ENCODE data around the gene RLBP1.
A peak's percentile ranks its signal among the peaks of the same experiment; 100 is the strongest.

RLBP1 gene

DNA sequence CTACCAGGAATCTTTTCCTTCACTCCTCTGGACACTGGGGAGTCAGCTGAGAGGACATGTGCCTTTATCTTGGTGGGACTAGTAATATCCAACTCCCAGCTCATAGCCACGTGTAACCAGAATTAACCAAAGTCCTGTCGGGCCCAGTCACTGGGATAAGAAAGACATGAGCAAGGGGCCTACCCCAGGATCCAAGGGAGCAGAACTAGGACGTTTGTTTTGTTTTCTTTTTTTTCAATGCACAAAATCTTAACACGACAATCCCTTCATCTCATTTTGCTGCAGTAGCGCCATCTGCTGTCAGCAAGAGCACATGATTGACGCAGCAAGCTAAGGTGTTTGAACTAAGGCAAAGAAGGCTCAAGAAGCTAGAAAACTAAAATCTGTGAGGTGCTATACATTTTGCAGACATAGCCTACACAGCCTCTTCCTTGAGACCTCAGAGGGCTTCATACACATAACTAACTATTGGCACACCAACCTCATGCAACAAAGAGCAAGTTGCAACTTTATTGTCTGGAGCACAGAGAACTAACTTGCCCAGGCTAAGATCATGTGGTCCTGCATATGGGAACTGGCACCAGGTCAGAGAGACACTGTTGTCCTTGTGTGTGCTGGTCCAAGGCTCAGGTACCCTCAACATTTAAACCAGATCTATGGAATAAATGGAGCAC is 43.6 kb downstream of the RLBP1 start:
- peak; percentile 75 for DNase-seq (ENCODE audit: low read depth)

- no peak for DNase-seq (ENCODE audit: low read depth)
Measured at GRCh38 chr15:89177116-89177515, 44.3 kb downstream of the RLBP1 start.

- DNase-seq (ENCODE audit: low read depth), result no peak
Measured at GRCh38 chr15:89175617-89176191, 45.7 kb downstream of the RLBP1 start.

DNA sequence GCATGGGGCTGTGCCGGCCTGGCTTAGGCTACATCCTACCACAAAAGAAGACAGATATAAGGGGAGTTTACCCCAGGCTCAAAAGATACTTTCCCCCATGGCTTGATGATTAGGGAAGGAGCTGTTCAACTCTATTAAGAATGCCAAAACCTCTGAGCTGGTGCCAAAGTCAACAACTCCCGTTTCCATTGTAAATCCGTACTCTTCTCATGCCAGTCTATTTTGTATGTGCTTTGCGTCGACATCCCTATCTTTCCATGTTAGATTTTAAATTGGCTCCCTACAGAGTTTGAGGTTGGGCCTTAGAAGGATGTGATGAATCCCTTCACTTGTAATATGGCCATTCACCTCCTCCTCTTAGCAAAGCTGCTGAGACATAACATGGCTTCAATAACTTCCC is 46.9 kb downstream of the RLBP1 start:
- DNase-seq (ENCODE audit: low read depth), result no peak

GRCh38 chr15:89172921-89173320 is 48.5 kb downstream of the RLBP1 start:
- DNase-seq (ENCODE audit: low read depth), result no peak

DNA sequence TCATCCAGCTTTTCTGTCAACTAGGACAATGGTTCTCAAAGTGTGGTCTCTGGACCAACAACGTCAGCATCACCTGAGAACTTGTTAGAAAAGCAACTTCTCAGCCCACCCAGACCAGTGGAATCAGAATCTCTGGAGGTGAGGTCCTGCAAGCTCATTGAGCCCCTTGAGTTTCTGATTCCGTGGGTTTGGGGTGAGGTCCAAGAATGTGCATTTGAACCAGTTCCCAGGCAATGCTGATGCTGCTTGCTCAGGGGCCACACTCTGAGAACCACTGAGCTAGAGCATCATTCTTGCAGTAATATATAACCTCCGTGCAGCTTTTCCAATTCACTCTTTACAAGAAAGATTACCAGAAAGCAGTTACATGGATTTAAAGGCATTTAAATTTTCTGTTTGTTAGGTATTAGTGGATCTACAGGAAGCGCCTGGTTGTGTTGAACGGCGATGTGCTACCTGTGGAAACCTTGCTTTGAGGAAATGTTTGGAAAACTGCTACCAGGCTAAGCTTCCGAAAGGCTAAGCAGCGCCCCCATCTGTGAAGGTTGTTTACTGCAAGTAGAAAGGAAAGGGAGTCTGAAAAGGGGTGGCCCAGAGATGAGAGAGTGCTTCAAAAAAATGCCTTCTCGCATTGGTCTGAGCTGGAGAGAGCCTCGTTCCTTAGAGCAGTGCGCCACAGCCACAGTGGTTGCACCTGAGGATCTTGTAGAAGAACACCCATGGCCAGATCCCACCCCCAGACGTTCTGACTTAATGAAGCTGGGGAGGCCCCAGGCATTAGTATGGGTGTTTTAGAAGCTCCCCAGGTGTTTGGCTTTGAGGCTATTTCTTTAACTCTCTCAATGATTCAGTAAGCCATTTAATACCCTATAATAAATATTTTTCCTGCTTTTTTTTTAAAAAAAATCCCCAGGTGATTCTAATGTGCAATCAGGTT is 50.0 kb downstream of the RLBP1 start:
- DNase-seq (ENCODE audit: low read depth), result no peak

DNA sequence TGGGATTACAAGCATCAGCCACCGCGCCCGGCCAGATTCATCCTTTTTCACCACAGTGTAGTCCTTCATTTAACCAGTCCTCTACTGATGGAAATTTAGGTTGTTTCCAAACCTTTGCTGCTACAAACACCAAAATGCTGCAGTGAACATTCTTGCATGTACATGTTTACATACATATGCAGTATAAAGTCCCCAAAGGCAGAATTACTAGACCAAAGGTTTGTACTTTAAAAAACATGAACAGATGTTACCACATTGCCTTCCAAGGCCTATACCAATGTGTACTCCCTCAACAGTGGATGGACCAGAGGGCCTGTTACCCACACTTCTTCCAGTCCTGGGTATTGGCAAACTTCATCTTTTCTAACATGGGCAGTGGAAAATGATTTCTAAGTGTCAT is 51.0 kb downstream of the RLBP1 start:
- no peak for DNase-seq (ENCODE audit: low read depth)

DNA sequence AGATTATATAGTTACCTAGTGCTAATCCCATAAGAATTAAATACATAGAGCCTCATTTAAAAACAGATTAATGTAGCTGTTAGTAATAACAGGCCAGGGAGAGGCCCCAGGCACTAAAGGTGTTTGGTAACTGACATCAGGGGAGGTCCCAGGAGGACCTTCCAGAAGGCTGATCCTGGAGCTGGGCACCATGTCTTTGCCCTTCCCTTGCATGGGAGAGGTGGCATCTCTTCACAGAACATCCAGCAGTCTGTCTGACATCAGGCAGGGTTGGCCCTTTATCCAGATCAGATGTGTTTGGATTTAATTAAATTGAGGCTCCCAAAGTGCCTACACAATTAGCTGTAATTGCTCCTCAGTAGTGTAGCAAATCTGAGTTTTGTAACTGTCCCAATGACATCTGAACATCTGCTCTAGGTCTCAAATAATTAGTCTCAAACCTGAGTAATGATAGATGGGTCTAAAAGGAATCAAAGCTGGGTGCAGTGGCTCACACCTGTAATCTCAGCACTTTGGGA is 53.0 kb downstream of the RLBP1 start:
- no peak for DNase-seq (ENCODE audit: low read depth)

- no peak for DNase-seq (ENCODE audit: low read depth)
Measured at GRCh38 chr15:89167267-89168176, 53.9 kb downstream of the RLBP1 start.

DNA sequence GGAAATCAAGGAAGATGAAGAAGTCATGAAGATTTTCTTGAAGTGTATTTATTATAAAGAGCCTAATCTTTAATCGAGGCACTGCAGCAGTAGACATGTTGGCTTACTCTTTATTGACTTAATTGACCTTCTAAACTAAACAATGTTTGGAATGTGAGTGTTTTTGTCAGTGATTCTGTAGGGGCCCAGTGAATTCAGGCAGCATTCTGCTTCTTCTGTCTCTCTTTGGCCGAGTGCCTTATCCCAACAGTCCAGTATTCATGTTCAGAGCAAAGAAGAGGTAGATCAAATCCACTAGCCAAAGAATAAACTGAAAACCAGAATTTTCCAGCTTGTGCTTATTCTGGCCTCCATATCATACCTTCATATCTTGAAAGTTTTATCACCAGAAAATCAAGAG is 55.7 kb downstream of the RLBP1 start:
- no peak for DNase-seq (ENCODE audit: low read depth)

DNA sequence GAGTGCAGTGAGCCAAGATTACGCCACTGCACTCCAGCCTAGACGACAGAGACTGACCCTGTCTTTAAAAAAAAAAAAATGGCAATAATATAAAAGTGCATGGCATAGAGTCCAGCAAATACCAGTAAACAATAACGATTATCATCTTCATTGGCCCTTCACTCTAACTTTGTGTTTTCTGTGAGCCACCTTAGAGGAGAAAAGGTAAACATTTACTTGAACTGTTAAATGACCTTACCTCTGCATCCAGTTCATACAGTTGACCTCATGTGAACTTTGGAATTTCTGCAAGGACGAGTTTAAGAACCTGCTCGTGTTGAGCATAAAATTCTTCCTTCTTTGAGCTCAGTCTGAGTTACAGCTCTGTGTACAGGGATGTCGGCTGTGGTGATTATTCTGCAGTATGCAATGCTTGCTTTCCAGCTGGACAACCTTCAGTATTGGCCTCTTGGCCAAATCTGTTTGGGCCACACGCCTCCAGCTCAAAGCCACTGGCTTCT is 56.6 kb downstream of the RLBP1 start:
- no peak for DNase-seq (ENCODE audit: low read depth)

- no peak for DNase-seq (ENCODE audit: low read depth)
Measured at GRCh38 chr15:89163271-89164055, 57.9 kb downstream of the RLBP1 start.

DNA sequence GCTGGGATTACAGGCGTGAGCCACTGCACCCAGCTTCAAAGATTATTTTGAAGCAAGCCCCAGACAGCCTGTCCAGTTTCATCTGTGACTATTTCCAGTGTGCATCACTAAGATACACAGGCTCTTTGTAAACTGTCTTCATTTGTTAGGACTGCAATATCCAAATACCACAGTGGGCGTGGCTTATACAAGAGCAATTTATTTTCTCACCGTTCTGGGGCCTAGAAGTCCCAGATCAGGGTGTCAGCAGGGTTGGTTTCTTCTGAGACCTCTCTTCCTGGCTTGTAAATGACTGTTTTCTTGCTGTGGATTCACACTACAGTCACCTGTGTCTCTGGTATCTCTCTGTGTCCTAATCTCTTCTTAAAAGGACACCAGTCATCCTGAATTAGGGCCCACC is 59.7 kb downstream of the RLBP1 start:
- DNase-seq (ENCODE audit: low read depth), result no peak

Measured in fibroblast of the conjunctiva (primary cell).